ENCODE results near the gene TRMU. TPM values are rescaled to one million over a fixed set of nuclear protein-coding genes. Genes with fewer than 3 reads are reported as not detected.

The TRMU gene
- total and polyA plus RNA-seq, 2 donors (not counting 3 experiments of a cell fraction or from before 2014, with no cell fraction given): 42.4 to 65.7 TPM

DNA sequence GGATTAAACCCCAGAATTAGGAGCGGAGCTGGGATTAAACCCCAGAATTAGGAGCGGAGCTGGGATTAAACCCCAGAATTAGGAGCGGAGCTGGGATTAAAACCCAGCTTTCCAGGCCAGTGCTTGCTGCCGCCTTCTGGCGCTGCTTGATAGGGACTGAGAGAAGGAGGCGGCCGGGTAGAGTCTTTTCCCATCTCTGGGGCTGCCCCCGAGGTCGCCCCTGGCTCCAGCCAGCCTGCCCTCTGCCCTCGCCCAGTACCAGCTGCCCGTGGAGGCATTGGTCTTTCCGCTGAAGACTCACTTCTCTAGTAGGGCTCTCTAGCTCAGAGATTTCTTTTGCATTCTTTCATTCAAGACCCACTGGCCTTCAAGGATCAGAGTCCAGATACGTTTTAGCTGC, 5.2 kb downstream of the TRMU start:
- Histone ChIP-seq H3K79me2 (ENCODE audit: control insufficient read depth, insufficient read depth, low read length) (peaks cover 32% of the 10 kb centered on the region), H3K4me1 (ENCODE audit: control insufficient read depth, extremely low read depth, insufficient read depth, low read length) (peaks cover 7% of the 10 kb centered on the region), H3K36me3 (ENCODE audit: control insufficient read depth in 2 of 2, extremely low read depth in 1 of 2, insufficient read depth in 2 of 2, low read length in 2 of 2) (peaks cover 17 to 35% of the 10 kb centered on the region in 2 experiments), H3K4me3 (replicated peaks in 1 of 3; ENCODE audit: insufficient read depth in 1 of 3, low read depth in 1 of 3, low read length in 3 of 3) (no peak overlapping the region), H3K9me1 (replicated peaks; ENCODE audit: control insufficient read depth, extremely low read depth, insufficient read depth, low read length) (no peaks in the 10 kb centered on the region), H3K27ac (ENCODE audit: insufficient read depth, low read depth, low read length) (no peak overlapping the region), H3K9ac (replicated peaks; ENCODE audit: extremely low read depth, insufficient read depth, low read length) (no peak overlapping the region), H2AFZ (ENCODE audit: low read depth, low read length) (no peak overlapping the region), H3K4me2 (ENCODE audit: insufficient read depth, low read length) (no peak overlapping the region), H4K20me1 (replicated peaks; ENCODE audit: control insufficient read depth, extremely low read depth, insufficient read depth, low read length) (no peaks in the 10 kb centered on the region), H3K9me3 (replicated peaks; ENCODE audit: control insufficient read depth, insufficient read depth, low read length) (no peaks in the 10 kb centered on the region), H3K27me3 (ENCODE audit: control insufficient read depth in 2 of 2, insufficient read depth in 2 of 2, low read length in 2 of 2) (no peaks in the 10 kb centered on the region)
- dilution Hi-C loops (cut with MboI; ENCODE audit: extremely low pct_ligation_motif_present, low sequenced_read_pairs) (no loop called here), intact Hi-C loops (cut with micrococcal nuclease) (no loop called here)
- no peak for DNase-seq (ENCODE audit: low read depth, low spot score)
- ChIA-PET CTCF (interaction anchor here (0.8 to 1.5 kb wide), 3 partner anchors 9 to 219 kb away, joined by 3 to 7 read pairs (median 4); no protein-coding TSS in a partner anchor), POLR2A (no interaction called here)
- no peak for TF ChIP-seq POLR2A (IDR thresholded peaks at IDR 0.05; ENCODE audit: low read depth, low read length)
- no peak for TF ChIP-seq EZH2 (IDR thresholded peaks at IDR 0.05; ENCODE audit: borderline replicate concordance, low read depth, low read length, severe bottlenecking)
- TF ChIP-seq, protein P1, sequence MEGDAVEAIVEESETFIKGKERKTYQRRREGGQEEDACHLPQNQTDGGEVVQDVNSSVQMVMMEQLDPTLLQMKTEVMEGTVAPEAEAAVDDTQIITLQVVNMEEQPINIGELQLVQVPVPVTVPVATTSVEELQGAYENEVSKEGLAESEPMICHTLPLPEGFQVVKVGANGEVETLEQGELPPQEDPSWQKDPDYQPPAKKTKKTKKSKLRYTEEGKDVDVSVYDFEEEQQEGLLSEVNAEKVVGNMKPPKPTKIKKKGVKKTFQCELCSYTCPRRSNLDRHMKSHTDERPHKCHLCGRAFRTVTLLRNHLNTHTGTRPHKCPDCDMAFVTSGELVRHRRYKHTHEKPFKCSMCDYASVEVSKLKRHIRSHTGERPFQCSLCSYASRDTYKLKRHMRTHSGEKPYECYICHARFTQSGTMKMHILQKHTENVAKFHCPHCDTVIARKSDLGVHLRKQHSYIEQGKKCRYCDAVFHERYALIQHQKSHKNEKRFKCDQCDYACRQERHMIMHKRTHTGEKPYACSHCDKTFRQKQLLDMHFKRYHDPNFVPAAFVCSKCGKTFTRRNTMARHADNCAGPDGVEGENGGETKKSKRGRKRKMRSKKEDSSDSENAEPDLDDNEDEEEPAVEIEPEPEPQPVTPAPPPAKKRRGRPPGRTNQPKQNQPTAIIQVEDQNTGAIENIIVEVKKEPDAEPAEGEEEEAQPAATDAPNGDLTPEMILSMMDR (IDR thresholded peaks at IDR 0.05; ENCODE audit: extremely low read depth in 1 of 2, insufficient read depth in 1 of 2, low read depth in 1 of 2, low read length in 2 of 2): no peak
- TF ChIP-seq POLR2AphosphoS5 (IDR thresholded peaks at IDR 0.05; ENCODE audit: insufficient read depth, low read depth, low read length): no peak
- TF ChIP-seq, protein P2, sequence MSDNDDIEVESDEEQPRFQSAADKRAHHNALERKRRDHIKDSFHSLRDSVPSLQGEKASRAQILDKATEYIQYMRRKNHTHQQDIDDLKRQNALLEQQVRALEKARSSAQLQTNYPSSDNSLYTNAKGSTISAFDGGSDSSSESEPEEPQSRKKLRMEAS (IDR thresholded peaks at IDR 0.05; ENCODE audit: insufficient read depth, insufficient read length): no peak
- no peak for TF ChIP-seq GATA2 (IDR thresholded peaks at IDR 0.05; ENCODE audit: insufficient read depth, insufficient read length, low read depth, low read length)
- TF ChIP-seq MYC (IDR thresholded peaks at IDR 0.05; ENCODE audit: low read depth, low read length): no peak
- no peak for TF ChIP-seq JUN (IDR thresholded peaks at IDR 0.05; ENCODE audit: borderline replicate concordance, insufficient read depth, insufficient read length, low read depth)
- TF ChIP-seq FOS (IDR thresholded peaks at IDR 0.05; ENCODE audit: borderline replicate concordance, insufficient read depth, low read length): no peak
- no peak for FAIRE-seq
- no TSS peak for BruUV-seq (replicated peaks)

Measured in endothelial cell of umbilical vein (primary cell).